ENCODE measurements around the gene ZNF134. TPM values are rescaled to one million over a fixed set of nuclear protein-coding genes. Genes with fewer than 3 reads are reported as not detected.
A peak's percentile ranks its signal among the peaks of the same experiment; 100 is the strongest.

Gene ZNF134
- total RNA-seq, 1 donor from 2014 or later = 32.3 TPM

DNA sequence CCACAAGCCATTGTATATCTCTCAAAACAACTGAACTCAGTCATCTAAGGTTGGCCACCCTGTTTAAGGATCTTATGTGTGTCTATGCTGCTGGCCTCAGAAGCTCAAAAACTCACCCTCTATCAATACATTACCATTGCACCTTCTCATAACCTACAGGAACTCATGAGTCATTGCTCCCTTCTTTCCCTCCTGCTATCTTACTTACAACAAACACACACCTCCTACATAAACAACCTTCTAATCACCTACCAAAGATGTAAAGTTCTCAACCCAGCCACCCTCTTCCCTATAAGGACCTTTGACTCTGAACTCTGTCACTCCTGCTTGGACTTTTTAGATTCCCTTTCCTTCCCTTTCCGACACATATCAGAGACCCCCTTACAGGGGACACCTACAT lies 41.4 kb downstream of the ZNF134 start:
- FAIRE-seq = no peak
- no peak overlapping the region for H3K4me3 ChIP-seq (ENCODE audit: insufficient read depth, low read depth, low read length)
- H3K79me2 ChIP-seq (ENCODE audit: insufficient read depth, low read length) = no peaks in the 10 kb centered on the region
- no peak overlapping the region for H3K4me3 Mint-ChIP-seq (ENCODE audit: unreplicated experiment)
- H3K27me3 Mint-ChIP-seq (ENCODE audit: low read depth, unreplicated experiment) = peaks cover 17% of the 10 kb centered on the region
- peaks cover 6% of the 10 kb centered on the region for H3K9me3 ChIP-seq (ENCODE audit: insufficient read depth, low read depth, low read length)
- H3K9ac ChIP-seq (ENCODE audit: low read length) = no peak overlapping the region
- TF ChIP-seq EZH2 (IDR thresholded peaks at IDR 0.05; ENCODE audit: insufficient read depth, low read length) = no peak
- TF ChIP-seq, protein P1, sequence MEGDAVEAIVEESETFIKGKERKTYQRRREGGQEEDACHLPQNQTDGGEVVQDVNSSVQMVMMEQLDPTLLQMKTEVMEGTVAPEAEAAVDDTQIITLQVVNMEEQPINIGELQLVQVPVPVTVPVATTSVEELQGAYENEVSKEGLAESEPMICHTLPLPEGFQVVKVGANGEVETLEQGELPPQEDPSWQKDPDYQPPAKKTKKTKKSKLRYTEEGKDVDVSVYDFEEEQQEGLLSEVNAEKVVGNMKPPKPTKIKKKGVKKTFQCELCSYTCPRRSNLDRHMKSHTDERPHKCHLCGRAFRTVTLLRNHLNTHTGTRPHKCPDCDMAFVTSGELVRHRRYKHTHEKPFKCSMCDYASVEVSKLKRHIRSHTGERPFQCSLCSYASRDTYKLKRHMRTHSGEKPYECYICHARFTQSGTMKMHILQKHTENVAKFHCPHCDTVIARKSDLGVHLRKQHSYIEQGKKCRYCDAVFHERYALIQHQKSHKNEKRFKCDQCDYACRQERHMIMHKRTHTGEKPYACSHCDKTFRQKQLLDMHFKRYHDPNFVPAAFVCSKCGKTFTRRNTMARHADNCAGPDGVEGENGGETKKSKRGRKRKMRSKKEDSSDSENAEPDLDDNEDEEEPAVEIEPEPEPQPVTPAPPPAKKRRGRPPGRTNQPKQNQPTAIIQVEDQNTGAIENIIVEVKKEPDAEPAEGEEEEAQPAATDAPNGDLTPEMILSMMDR (IDR thresholded peaks at IDR 0.05; ENCODE audit: insufficient read depth, low read depth, low read length) = no peak
- peaks cover 30% of the 10 kb centered on the region for H3K4me1 Mint-ChIP-seq (ENCODE audit: low read depth, unreplicated experiment)
- DNase-seq (ENCODE audit: low read depth) = no peak
- no peak overlapping the region for H3K27ac ChIP-seq (ENCODE audit: low read depth, low read length)
- H3K4me2 ChIP-seq (ENCODE audit: low read length) = no peak overlapping the region
- H3K27ac Mint-ChIP-seq (ENCODE audit: unreplicated experiment) = peak overlapping the region; percentile 73
- peaks cover 21% of the 10 kb centered on the region for H3K9me3 Mint-ChIP-seq (ENCODE audit: unreplicated experiment)
- no peaks in the 10 kb centered on the region for H3K36me3 ChIP-seq (ENCODE audit: insufficient read depth, low read length)
- no peaks in the 10 kb centered on the region for H4K20me1 ChIP-seq (ENCODE audit: insufficient read depth, low read length)
- H3K27me3 ChIP-seq (ENCODE audit: insufficient read depth, low read length) = no peaks in the 10 kb centered on the region
- H3K4me1 ChIP-seq (ENCODE audit: insufficient read depth, low read length) = no peaks in the 10 kb centered on the region
- H2AFZ ChIP-seq (ENCODE audit: low read depth, low read length) = no peak overlapping the region
- H3K36me3 Mint-ChIP-seq (ENCODE audit: low read depth, unreplicated experiment) = peaks cover 21% of the 10 kb centered on the region

DNA sequence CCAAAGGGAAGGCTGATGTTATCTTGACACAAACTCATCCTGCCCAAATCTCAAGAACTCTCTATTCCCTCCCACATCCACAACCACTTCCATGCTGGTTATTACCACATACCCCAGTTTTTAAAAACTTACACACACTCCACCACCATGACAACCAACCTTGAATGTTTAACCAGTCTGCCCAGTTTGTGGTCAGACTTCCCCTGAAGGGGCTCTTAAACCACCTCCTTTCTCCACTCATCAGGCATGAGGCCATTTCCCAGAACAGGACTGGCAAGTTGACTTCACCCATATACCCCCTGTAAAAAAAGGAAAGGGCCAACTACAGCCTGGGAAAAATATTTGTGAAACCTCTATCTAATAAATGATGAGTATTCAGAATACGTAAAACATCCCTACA lies 42.3 kb downstream of the ZNF134 start:
- Histone ChIP-seq H4K20me1 (ENCODE audit: insufficient read depth, low read length) (no peaks in the 10 kb centered on the region), H2AFZ (ENCODE audit: low read depth, low read length) (no peak overlapping the region), H3K27me3 (ENCODE audit: insufficient read depth, low read length) (no peaks in the 10 kb centered on the region), H3K36me3 (ENCODE audit: insufficient read depth, low read length) (no peaks in the 10 kb centered on the region), H3K4me3 (ENCODE audit: insufficient read depth, low read depth, low read length) (no peak overlapping the region), H3K9ac (ENCODE audit: low read length) (no peak overlapping the region), H3K9me3 (ENCODE audit: insufficient read depth, low read depth, low read length) (peaks cover 6% of the 10 kb centered on the region), H3K27ac (ENCODE audit: low read depth, low read length) (no peak overlapping the region), H3K4me2 (ENCODE audit: low read length) (no peak overlapping the region), H3K79me2 (ENCODE audit: insufficient read depth, low read length) (no peaks in the 10 kb centered on the region), H3K4me1 (ENCODE audit: insufficient read depth, low read length) (no peaks in the 10 kb centered on the region)
- peaks cover 21% of the 10 kb centered on the region for H3K9me3 Mint-ChIP-seq (ENCODE audit: unreplicated experiment)
- peaks cover 21% of the 10 kb centered on the region for H3K36me3 Mint-ChIP-seq (ENCODE audit: low read depth, unreplicated experiment)
- FAIRE-seq = no peak
- peaks cover 19% of the 10 kb centered on the region for H3K27me3 Mint-ChIP-seq (ENCODE audit: low read depth, unreplicated experiment)
- DNase-seq (ENCODE audit: low read depth) = no peak
- TF ChIP-seq, protein P1 (IDR thresholded peaks at IDR 0.05; ENCODE audit: insufficient read depth, low read depth, low read length) = no peak
- no peak for TF ChIP-seq EZH2 (IDR thresholded peaks at IDR 0.05; ENCODE audit: insufficient read depth, low read length)
- peaks cover 29% of the 10 kb centered on the region for H3K4me1 Mint-ChIP-seq (ENCODE audit: low read depth, unreplicated experiment)
- peak overlapping the region; percentile 14 for H3K4me3 Mint-ChIP-seq (ENCODE audit: unreplicated experiment)
- no peak overlapping the region for H3K27ac Mint-ChIP-seq (ENCODE audit: unreplicated experiment)

DNA sequence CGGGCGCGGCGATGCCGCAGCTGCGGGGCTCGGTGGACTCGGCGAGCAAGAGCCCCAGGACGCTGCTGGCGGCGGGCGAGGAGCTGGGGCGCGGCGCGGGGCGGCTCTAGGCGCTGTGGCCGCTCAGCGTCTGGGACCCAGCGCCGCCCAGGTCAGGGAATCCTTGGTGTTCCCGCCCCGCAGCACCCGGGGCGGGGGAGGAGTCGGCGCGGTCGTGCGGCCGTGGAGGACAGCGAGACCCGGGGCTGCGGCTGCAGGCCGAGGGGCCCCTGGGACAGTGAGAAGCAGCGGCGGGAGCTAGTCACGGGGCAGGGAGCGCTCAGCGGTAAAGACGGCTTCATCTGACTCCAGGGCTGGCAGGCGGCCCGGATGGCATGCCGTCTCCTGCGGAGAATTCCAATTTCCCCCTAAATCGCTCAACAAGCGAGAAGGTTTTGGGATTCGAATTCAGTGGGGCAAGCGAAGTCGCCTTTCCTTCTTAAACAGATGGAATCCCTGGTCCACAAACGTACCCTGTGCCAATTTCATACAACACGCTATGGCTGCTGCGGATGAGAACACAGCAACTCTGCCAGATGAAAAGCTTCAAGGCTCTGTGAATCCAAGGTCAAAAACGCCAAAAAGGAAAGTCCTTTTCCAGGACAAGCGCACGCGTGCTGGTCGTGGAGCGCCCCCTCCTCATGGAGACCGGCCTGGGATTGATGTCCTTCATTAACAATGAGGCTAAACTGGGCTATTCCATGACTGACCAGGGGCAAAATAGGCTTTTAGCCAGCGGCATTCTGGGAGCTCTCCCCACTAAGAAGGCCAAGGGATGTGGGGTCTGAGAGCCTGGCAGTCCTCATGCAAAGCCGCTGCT lies 50.5 kb downstream of the ZNF134 start:
- Histone ChIP-seq H3K9ac (ENCODE audit: low read length) (peak overlapping the region; percentile 59), H3K4me2 (ENCODE audit: low read length) (peak overlapping the region; percentile 94), H3K79me2 (ENCODE audit: insufficient read depth, low read length) (no peaks in the 10 kb centered on the region), H3K4me1 (ENCODE audit: insufficient read depth, low read length) (no peaks in the 10 kb centered on the region), H3K9me3 (ENCODE audit: insufficient read depth, low read depth, low read length) (no peaks in the 10 kb centered on the region), H3K36me3 (ENCODE audit: insufficient read depth, low read length) (no peaks in the 10 kb centered on the region), H2AFZ (ENCODE audit: low read depth, low read length) (peak overlapping the region; percentile 49), H3K4me3 (ENCODE audit: insufficient read depth, low read depth, low read length) (peak overlapping the region; percentile 54), H4K20me1 (ENCODE audit: insufficient read depth, low read length) (no peaks in the 10 kb centered on the region), H3K27me3 (ENCODE audit: insufficient read depth, low read length) (no peaks in the 10 kb centered on the region), H3K27ac (ENCODE audit: low read depth, low read length) (no peak overlapping the region)
- TF ChIP-seq, protein P1 (IDR thresholded peaks at IDR 0.05; ENCODE audit: insufficient read depth, low read depth, low read length) = no peak
- no peak for TF ChIP-seq EZH2 (IDR thresholded peaks at IDR 0.05; ENCODE audit: insufficient read depth, low read length)
- FAIRE-seq = no peak
- H3K4me1 Mint-ChIP-seq (ENCODE audit: low read depth, unreplicated experiment) = no peaks in the 10 kb centered on the region
- no peaks in the 10 kb centered on the region for H3K9me3 Mint-ChIP-seq (ENCODE audit: unreplicated experiment)
- peak overlapping the region; percentile 86 for H3K4me3 Mint-ChIP-seq (ENCODE audit: unreplicated experiment)
- peak; percentile 27 for DNase-seq (ENCODE audit: low read depth)
- H3K36me3 Mint-ChIP-seq (ENCODE audit: low read depth, unreplicated experiment) = no peaks in the 10 kb centered on the region
- no peak overlapping the region for H3K27ac Mint-ChIP-seq (ENCODE audit: unreplicated experiment)
- peaks cover 11% of the 10 kb centered on the region for H3K27me3 Mint-ChIP-seq (ENCODE audit: low read depth, unreplicated experiment)
